Muscle of arm (tissue), 14 donors: Measurements from ENCODE around the gene ARID5B. TPM values are rescaled to one million over a fixed set of nuclear protein-coding genes. Genes with fewer than 3 reads are reported as not detected.
"Not testable (repeated sequence)": the region's sequence is repeated elsewhere in the genome, so short reads cannot be mapped to it uniquely, and the experiment has no call there.

Source experiments
- DNase-seq: peaks from one replicate; pipeline ENCODE4 v3.0.0-alpha.2; 2013
- long read RNA-seq, 11 donors: transcript quantifications; one replicate each; lab custom pipeline, GENCODE V29; 2026
- polyA plus RNA-seq, 12 donors: library from polyadenylated mRNA; unstranded; fragments of 120-200 nt; gene quantifications; one replicate each; pipeline ENCODE4 v1.2.1, GENCODE V29; 2013; ENCODE audit not compliant: insufficient read length in 12 of 12

Gene ARID5B, protein sequence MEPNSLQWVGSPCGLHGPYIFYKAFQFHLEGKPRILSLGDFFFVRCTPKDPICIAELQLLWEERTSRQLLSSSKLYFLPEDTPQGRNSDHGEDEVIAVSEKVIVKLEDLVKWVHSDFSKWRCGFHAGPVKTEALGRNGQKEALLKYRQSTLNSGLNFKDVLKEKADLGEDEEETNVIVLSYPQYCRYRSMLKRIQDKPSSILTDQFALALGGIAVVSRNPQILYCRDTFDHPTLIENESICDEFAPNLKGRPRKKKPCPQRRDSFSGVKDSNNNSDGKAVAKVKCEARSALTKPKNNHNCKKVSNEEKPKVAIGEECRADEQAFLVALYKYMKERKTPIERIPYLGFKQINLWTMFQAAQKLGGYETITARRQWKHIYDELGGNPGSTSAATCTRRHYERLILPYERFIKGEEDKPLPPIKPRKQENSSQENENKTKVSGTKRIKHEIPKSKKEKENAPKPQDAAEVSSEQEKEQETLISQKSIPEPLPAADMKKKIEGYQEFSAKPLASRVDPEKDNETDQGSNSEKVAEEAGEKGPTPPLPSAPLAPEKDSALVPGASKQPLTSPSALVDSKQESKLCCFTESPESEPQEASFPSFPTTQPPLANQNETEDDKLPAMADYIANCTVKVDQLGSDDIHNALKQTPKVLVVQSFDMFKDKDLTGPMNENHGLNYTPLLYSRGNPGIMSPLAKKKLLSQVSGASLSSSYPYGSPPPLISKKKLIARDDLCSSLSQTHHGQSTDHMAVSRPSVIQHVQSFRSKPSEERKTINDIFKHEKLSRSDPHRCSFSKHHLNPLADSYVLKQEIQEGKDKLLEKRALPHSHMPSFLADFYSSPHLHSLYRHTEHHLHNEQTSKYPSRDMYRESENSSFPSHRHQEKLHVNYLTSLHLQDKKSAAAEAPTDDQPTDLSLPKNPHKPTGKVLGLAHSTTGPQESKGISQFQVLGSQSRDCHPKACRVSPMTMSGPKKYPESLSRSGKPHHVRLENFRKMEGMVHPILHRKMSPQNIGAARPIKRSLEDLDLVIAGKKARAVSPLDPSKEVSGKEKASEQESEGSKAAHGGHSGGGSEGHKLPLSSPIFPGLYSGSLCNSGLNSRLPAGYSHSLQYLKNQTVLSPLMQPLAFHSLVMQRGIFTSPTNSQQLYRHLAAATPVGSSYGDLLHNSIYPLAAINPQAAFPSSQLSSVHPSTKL
- polyA plus RNA-seq: 10 to 100 TPM in 11 of 12 donors, not detected in 1; 13.2 to 48.9 (median 20.3) TPM
- long read RNA-seq, donor 1, partial matches to known transcripts: 9 of 12 reads
- long read RNA-seq, donor 1, other reads (novel, unspliced or antisense): 0 of 12 reads
- long read RNA-seq, donor 2, partial matches to known transcripts: 0 of 2 reads
- long read RNA-seq, donor 2, other reads (novel, unspliced or antisense): 0 of 2 reads
- long read RNA-seq, donor 3, partial matches to known transcripts: 0 of 1 reads
- long read RNA-seq, donor 3, other reads (novel, unspliced or antisense): 0 of 1 reads
- long read RNA-seq, donor 4: 0 reads
- long read RNA-seq, donor 5: 0 reads
- long read RNA-seq, donor 6: 0 reads
- long read RNA-seq, donor 7, partial matches to known transcripts: 0 of 1 reads
- long read RNA-seq, donor 7, other reads (novel, unspliced or antisense): 0 of 1 reads
- long read RNA-seq, donor 8, full-length matches to known transcripts: 13 of 13 reads
- long read RNA-seq, donor 8, partial matches to known transcripts: 0 of 13 reads
- long read RNA-seq, donor 8, other reads (novel, unspliced or antisense): 0 of 13 reads
- long read RNA-seq, donor 9, partial matches to known transcripts: 0 of 2 reads
- long read RNA-seq, donor 9, other reads (novel, unspliced or antisense): 0 of 2 reads
- long read RNA-seq, donor 10, partial matches to known transcripts: 6 of 9 reads
- long read RNA-seq, donor 10, other reads (novel, unspliced or antisense): 0 of 9 reads
- long read RNA-seq, donor 11, partial matches to known transcripts: 0 of 1 reads
- long read RNA-seq, donor 11, other reads (novel, unspliced or antisense): 0 of 1 reads

DNA sequence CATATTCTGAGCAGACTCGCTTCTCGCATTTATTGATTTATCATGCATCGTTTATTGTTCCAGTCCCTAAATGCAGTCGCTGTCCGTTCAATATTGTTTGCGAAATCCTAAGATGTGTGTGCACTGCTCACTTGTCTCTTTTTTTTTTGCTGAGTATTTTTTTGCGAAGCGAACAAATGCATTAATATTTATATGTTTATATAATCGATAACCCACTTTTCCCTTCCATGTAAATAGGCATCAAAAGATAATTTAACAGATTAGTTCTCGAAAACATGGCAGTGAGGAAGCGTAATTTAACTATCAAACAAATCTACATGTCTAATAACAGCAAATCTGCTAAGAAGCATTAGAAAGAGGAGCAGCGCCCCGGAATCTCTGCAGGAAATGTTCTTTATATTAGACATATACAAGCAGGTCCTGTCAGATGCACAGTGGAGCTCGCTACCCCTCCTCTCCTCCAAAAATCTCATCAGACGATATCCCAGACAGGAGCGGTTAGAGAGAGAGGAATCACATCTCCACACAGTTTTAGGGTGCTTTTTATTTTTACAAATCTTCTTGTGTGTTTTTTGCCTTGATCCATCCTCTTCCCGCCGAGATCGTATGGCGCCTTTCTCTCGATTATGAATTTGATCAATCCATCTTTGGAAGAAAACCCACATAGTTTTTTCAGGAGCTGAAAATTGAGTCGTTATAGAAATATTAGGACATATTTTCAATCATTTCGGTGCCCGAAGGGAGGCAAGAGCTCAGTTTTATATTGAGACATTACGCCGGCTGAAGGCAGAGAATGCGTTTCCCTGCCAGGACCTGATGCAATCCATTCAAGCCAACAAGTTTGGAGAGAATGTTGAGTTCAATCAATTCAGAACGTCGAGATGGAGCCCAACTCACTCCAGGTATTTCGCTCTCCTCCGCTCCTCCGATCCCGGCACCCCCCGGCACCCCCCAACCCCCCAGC lies at the start of gene ARID5B:
Gene ARID5B (plus strand): TSS at position 871 of the 964 bp plus-strand sequence. CDS start 11 bp downstream, at position 882.
- peak; percentile 85 for DNase-seq

DNA sequence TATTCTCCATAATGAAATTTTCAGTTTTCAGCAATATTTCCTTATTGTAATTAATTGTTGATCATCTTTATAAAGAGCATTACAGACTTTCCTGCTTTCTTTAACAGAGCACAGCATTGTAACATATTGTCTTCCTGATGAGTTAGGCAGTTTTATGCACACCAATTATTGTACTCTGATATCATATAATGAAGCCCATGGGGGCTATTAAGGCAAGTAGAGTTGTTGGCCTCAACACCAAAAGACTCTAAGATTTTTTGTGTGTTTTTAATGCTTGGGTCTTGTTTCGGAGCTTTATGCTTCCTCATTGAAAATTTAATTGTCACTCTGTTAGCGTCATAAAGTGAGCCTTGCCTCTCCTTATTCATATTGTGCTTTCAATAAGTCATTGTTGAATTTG lies 49.2 kb upstream of the ARID5B start:
- DNase-seq: no peak

DNA sequence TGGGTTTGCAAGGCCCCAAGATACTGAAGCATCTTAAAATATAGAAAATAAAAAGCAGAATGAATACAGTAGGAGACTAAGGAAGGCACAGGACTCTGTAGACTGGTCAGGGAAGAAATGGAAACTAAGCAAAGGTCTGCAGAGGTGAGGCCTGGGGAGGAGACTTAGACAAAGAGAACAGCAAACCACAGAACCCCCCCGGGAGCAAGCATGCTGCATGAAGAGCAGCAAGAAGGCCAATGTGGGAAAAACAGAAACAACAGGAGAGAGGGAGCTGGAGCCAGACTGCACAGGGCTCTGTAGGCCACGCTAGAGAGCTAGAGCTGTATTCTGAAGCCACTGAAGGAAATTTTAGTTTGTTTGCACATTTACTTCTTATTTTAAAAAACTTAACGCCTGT lies 45.7 kb upstream of the ARID5B start:
- DNase-seq: no peak

DNA sequence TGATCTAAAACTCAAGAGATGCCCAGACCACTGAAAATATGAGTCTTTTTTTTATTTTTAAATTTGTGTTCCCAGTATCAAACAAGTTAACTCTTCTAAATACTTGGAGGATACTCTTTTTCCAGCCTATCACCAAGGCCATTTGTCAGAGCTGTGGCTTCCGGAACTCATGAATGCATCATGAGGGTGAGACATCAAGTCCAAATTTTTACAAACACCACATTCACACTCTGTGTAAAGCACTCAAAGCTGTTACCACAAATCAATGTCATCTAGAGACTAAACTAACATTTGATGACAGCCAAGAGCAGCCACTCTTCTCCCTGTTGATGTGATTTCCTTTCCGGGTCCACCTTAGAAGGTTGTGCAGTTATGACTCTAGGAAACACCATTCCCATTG lies 43.8 kb upstream of the ARID5B start:
- DNase-seq: no peak

DNA sequence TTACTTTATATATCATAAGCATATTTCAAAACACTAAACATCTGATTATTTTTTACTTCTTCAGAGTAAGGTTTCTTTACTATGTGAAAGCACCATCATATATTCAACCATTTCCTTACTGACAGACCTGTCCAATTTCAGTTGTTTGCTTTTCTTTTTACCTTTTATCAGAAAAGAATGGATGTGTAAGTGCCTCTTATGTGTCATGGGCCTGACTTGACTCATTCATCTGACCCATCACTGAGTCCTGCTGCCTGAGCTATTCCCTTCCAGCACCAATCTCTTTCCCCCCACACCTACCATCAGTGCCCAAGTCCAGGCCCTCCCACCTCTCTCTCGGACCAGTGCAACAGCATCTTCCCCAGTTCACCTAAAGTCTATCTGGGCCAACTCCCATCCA lies 41.7 kb upstream of the ARID5B start:
- DNase-seq: no peak

DNA sequence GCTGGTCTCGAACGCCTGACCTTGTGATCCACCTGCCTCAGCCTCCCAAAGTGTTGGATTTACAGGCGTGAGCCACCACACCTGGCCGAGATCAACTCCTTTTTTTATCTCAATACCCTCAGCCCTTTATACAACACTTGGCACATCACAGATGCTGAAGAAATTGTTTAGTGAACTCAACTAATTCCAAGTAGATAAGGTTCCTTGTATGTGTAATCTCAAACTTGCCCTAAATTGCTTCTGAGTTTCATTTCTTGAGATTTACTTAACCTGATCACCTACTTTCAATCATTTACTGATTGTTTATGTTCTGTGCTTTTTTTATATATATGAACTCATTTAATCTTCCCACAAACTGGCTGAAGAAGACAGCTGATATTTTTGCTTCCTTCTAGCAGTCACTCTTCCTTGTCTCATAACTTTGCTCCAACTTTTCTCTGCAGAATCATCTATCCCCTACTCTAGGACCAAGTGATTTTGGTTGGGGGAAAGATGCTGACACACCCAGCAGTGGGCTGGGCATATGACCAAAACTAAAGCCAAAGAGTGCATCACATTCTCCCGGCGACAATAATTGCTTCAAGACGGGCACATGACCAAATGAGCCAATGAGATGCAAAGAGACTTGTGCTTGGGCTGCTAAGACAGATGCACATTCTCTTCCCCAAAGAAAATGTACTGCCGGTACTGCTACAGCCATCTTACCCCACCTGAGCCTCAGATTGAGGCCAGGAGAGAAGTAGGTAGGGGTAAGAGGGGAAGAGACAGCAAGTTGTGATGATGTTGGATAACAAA lies 40.3 kb upstream of the ARID5B start:
- DNase-seq: no peak

DNA sequence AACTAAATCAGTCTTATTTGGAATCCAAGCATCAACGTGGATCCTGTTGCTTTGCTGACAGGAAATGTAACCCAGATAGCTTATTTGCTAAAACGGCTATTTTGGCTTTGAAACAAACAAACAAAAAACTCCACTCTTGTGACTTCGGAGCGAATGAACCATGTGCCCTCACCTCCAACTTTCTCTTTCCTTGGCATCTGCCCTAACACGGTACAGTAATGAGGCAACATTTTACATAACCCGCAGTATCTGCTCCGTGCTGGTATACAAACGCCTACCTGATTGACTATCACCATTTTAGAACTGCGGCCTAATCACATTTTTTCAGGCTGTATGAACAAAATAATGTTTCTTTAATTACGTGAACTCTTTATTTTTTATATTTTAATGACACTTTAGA lies 37.5 kb upstream of the ARID5B start:
- no peak for DNase-seq

DNA sequence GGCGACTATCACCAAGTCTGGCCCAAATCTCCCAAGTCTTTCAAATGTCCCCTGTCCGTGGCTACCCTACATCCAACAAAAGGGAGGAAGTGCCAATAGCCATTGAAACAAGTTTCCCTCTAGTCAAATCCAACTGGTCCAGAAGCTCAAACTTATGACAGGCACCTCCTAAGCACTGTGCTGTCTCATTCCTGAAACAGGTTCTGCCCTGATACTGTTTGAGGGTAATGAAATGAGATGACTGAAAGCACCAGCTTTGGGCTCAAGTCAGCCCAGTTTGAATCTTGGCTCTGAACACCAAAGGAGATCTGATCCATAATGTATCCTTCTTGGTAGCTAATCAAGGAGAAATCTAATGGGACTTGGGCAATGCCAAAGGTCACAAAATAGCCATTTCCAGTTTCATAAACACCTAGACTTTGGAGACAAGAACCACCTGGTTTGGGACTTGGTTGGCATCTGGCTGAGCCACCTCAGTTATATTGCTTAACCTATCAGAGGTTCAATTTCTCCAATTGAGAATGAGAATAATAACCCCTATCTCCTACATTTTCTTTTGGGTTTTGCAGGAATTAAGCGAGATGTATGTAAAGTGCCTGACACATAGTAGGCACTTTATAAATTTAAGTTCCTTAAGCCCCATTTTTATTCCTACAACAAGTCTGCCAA lies 34.7 kb upstream of the ARID5B start:
- no peak for DNase-seq

DNA sequence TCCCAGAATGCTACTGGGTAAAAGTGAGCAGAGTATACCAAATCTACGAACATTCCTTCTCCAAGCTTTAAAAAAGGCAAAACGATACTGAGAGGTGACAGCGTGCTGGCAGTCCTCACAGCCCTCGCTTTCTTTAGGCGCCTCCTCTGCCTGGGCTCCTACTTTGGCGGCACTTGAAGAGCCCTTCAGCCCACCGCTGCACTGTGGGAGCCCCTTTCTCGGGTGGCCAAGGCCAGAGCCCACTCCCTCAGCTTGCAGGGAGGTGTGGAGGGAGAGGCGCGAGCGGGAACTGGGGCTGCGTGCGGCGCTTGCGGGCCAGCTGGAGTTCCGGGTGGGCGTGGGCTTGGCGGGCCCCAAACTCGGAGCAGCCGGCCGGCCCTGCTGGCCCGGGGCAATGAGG lies 34.1 kb upstream of the ARID5B start:
- not testable (repeated sequence) for DNase-seq

DNA sequence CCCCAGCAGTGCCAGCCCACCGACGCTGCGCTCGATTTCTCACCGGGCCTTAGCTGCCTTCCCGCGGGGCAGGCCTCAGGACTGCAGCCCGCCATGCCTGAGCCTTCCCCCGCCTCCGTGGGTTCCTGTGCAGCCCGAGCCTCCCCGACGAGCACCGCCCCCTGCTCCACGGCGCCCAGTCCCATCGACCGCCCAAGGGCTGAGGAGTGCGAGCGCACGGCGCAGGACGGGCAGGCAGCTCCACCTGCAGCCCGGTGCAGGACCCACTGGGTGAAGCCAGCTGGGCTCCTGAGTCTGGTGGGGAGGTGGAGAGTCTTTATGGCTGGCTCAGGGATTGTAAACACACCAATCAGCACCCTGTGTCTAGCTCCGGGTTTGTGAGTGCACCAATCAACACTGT lies 33.7 kb upstream of the ARID5B start:
- not testable (repeated sequence) for DNase-seq

DNA sequence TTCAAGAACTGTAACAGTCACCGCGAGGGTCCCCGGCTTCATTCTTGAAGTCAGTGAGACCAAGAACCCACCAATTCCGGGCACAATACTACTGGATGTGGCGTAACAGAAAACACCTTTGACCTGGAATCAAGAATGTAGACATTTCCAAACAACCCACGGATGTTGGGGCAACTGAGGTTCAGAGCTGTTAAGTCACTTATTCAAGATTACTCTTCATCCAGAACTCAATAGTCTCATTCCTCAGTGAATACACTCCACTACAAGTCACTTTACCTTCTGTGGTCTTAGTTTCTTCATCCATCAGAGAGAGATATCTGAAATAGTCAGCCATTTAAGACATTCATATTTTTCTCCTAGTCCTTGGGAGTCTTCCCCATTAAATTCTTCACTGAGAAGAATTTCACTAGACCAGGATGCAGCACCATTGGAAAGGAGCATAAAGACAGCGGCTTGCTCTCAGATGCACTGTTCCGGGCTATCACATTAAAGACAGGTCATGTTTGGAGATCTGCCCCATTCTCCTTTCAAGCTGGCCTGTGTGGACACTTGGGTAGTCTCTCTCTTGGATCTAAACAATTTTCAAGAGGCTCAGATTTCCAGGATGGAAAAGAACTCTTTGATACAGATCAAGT lies 32.3 kb upstream of the ARID5B start:
- DNase-seq: no peak

DNA sequence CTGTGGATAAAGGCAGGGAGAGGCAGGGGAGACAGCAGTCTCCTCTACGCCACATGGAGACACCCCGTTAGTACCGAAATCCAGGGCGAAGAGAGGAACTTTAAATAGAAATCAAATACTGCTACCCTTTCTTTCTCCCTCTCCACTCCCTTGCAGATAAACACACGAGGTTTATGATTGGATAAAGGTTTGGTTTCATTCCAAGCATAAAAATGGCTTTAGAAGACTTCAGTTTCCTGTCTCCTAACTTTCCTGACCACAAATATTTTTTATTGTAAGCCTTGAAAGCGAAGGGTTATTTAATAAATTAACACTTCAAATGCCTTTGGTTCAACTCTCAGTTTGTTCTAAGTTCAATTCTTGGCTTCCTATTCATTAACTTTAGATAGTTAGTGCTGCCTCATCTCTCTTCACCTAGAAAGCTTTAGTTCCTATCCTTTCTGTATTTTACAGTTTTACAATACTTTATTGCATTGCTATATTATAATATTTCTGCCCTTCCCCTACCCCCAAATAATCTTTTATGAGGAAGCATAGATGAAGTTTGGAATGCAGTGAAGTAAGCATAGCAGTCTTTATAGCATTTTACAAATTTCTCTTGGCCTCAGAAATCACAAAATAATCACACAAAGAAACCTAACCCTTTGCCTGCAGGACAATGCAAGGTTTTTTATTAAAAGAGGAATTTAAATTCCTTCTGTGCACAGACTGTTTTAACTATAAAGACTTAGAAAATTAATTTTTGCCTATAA lies 31.5 kb upstream of the ARID5B start:
- no peak for DNase-seq

DNA sequence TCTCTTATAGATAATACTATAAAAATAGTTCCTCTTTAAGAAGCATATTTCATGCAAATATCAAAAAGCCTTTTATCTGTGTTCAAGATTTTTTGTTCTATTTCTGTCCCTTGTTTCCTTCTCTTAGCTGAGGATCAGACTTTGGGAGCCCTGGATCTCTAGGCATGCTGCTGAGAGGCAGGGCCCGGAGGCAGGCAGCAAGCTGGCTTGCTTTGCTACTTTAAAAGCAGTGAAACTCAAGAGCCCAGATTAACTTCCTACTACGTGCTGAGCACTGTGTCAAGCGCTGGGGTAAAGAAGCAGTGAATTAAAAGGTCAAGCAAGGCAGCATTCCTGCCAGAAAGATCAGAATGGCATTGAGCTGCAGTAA lies 31.0 kb upstream of the ARID5B start:
- DNase-seq: no peak

DNA sequence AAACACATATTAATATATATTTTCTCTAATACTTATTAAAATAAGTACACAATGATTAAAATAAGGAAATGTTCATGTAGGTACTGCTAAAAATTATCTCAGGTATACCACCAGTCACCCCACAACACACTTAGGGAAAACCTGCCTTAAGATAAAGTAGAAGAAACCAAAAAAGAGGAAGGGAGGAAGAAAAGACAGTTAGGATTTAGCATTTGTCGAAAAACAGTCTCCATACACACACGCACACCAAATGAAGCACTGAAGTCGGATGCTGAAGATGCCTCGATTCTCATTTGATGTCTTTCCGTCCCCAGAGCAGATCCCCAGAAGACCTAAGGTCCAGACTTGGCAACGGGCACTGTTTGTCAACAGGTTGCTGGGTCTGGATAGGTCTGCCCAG lies 30.0 kb upstream of the ARID5B start:
- no peak for DNase-seq

DNA sequence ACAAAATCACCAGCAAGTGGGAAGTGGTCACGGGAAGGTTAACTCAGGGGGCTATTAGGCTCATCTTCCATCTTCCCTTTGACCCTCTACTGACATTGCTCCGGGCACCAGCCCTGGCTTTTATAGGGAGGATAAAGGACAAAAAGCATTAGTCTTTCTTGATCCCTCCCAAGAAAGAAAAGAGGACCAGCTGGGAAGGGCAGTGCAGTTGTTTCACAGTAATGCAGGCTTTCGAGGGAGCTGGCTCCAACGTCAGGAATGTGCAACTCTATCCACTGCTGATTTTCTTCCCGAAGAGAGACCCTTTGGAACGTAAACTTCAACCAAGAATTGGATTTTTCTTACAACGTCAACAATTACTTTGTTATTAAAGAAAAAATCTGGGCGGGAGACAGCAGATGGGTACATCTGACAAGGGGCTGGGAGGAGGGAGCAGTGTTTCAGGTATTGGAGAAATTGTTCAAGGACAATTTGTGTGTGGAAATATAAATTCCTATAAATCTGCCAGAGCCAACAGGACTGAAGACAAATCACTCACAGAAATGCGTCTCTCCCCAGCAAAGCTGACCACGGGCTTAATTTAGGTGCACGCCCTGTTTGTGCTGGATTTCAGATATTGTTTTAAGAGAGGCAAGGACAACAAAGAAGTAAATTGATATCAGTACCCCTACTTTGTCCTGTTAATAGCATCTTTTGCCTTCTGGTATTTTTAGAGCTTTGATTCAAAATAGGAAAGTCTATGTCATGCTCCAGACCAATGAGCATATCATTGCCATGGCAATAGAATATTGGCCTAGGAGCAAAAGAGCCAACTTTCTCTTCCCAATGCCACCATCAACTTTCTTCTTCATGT lies 23.4 kb upstream of the ARID5B start:
- DNase-seq: no peak

DNA sequence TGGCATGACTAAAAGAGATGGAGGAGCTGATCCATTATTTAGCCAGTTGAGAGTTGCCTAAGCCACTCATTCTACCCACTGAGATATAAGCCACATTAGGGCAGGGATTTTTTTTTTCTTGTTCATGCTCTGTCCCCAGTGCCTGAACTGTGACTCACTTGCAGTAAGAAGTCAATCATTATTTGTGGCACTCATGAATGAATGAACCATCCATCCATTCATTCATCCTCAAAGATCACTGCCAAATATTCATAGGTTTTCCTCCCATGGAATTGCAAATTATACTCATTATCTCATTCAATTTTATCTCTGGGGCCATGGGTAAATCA lies 22.8 kb upstream of the ARID5B start:
- DNase-seq: no peak
